OCI-LY1 (cell line): ENCODE results near the gene CS.

Source experiments
- EZH2 ChIP-seq: fragments of 200-600 bp; sonication (generic), shearing (Covaris generic); IDR thresholded peaks from 2 replicates; pipeline ENCODE4 v1.8.0; 2017; ENCODE audit warnings: borderline replicate concordance, mixed run types, mild to moderate bottlenecking, antibody characterized with exemption, low read length, moderate library complexity, mixed read lengths
- TF ChIP-seq, protein P1 (sequence below): fragments of 200-600 bp; sonication (generic), shearing (Covaris generic); IDR thresholded peaks from 2 replicates; pipeline ENCODE4 v1.5.1; 2017; ENCODE audit warnings: mild to moderate bottlenecking, antibody characterized with exemption, low read length, moderate library complexity, mixed read lengths

DNA sequence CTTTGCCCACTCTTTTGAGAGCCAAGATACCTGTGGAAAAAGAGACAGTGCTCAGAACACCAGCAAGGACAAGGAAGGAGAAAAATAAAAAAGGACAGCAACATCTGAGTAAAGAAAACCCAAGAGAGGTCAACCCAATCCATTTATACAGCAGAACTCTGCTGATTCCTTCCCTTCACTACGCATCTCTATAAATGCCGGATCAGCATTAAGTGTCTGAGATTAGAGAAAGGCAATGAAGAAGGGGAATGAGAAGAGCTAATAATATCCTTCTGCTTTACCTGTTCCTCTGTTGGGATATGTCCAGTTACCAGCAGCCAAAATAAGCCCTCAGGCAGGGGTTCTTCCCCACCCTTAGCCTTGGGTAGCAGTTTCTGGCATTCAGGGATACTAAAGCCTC is 17.6 kb downstream of the CS start:
- no peak for TF ChIP-seq EZH2
- TF ChIP-seq, protein P1, sequence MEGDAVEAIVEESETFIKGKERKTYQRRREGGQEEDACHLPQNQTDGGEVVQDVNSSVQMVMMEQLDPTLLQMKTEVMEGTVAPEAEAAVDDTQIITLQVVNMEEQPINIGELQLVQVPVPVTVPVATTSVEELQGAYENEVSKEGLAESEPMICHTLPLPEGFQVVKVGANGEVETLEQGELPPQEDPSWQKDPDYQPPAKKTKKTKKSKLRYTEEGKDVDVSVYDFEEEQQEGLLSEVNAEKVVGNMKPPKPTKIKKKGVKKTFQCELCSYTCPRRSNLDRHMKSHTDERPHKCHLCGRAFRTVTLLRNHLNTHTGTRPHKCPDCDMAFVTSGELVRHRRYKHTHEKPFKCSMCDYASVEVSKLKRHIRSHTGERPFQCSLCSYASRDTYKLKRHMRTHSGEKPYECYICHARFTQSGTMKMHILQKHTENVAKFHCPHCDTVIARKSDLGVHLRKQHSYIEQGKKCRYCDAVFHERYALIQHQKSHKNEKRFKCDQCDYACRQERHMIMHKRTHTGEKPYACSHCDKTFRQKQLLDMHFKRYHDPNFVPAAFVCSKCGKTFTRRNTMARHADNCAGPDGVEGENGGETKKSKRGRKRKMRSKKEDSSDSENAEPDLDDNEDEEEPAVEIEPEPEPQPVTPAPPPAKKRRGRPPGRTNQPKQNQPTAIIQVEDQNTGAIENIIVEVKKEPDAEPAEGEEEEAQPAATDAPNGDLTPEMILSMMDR: no peak
